ENCODE data around the gene EFHD2. TPM values are rescaled to one million over a fixed set of nuclear protein-coding genes. Genes with fewer than 3 reads are reported as not detected.

Gene EFHD2
- total RNA-seq, 1 experiment from 2014 or later = 90.8 TPM

DNA sequence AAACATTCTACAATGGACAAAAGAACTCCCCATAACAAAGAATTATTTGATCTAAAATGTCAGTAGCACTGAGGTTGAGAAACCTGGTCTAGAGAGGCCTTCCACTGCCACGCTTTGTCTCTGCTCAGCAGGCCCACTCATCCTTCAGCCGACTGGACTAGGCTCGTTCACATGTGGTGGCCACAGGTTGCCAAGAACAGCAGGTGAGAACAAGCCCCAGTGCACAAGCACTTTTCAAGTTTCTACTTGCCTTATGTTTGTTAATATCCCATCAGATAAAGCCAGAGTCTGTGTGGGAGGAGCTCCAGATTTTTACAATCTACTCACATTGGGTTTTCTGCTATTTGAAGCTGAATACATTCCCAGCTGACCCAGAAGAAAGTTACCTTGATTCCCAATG is 9.1 kb upstream of the EFHD2 start:
- Histone ChIP-seq H3K36me3 (ENCODE audit: control insufficient read depth, insufficient read depth, low read length) (no peaks in the 10 kb centered on the region), H3K9me3 (ENCODE audit: control insufficient read depth, insufficient read depth, low read depth, low read length) (peaks cover 7% of the 10 kb centered on the region; the same call in 1 of the 2 replicates), H3K4me3 (ENCODE audit: low read depth in 2 of 2, low read length in 2 of 2) (no peak overlapping the region), H3K27ac (ENCODE audit: low read length) (no peak overlapping the region), H3K4me1 (ENCODE audit: control insufficient read depth, insufficient read depth, low read length) (0 out of 2 replicates have a peak, but pooled peaks cover 3% of the 10 kb centered on the region), H3K27me3 (ENCODE audit: control insufficient read depth, insufficient read depth, low read length) (no peaks in the 10 kb centered on the region)
- no TSS peak for BruUV-seq (replicated peaks)
- ChIA-PET POLR2A (no interaction called here), CTCF (no interaction called here)
- TF ChIP-seq REST (IDR thresholded peaks at IDR 0.05; ENCODE audit: insufficient read depth in 1 of 2, low read depth in 2 of 2, low read length in 1 of 2) (no peak), SIN3A (IDR thresholded peaks at IDR 0.05; ENCODE audit: borderline replicate concordance, insufficient read depth, low read depth, low read length) (no peak), POLR2AphosphoS5 (IDR thresholded peaks at IDR 0.05; ENCODE audit: low read depth, low read length) (no peak), TCF7L2 (IDR thresholded peaks at IDR 0.05; ENCODE audit: low read depth, low read length) (no peak), CTCF (IDR thresholded peaks at IDR 0.05) (no peak)
- intact Hi-C loops (cut with micrococcal nuclease; ENCODE audit: unreplicated experiment) = no loop called here
- ATAC-seq (no peak), DNase-seq (ENCODE audit: low read depth, low spot score) (no peak)
- in situ Hi-C loops (cut with HindIII; ENCODE audit: low pct_unique_long_range_greater_than_20kb, low sequenced_read_pairs) = no loop called here

- POLR2A ChIA-PET = no interaction called here
- CTCF ChIA-PET = no interaction called here
- intact Hi-C loops (cut with micrococcal nuclease; ENCODE audit: unreplicated experiment) (no loop called here), in situ Hi-C loops (cut with HindIII; ENCODE audit: low pct_unique_long_range_greater_than_20kb, low sequenced_read_pairs) (no loop called here)
- Histone ChIP-seq H3K27ac (ENCODE audit: low read length) (no peak overlapping the region), H3K36me3 (ENCODE audit: control insufficient read depth, insufficient read depth, low read length) (no peaks in the 10 kb centered on the region), H3K27me3 (ENCODE audit: control insufficient read depth, insufficient read depth, low read length) (no peaks in the 10 kb centered on the region), H3K4me3 (ENCODE audit: low read depth in 2 of 2, low read length in 2 of 2) (no peak overlapping the region), H3K4me1 (ENCODE audit: control insufficient read depth, insufficient read depth, low read length) (0 out of 2 replicates have a peak, but pooled peaks cover 3% of the 10 kb centered on the region), H3K9me3 (ENCODE audit: control insufficient read depth, insufficient read depth, low read depth, low read length) (peaks cover 7% of the 10 kb centered on the region; the same call in 1 of the 2 replicates)
- DNase-seq (ENCODE audit: low read depth, low spot score) = no peak
- ATAC-seq = no peak
- BruUV-seq (replicated peaks) = no TSS peak
- TF ChIP-seq TCF7L2 (IDR thresholded peaks at IDR 0.05; ENCODE audit: low read depth, low read length) (no peak), CTCF (IDR thresholded peaks at IDR 0.05) (no peak), POLR2AphosphoS5 (IDR thresholded peaks at IDR 0.05; ENCODE audit: low read depth, low read length) (no peak), REST (IDR thresholded peaks at IDR 0.05; ENCODE audit: insufficient read depth in 1 of 2, low read depth in 2 of 2, low read length in 1 of 2) (no peak), SIN3A (IDR thresholded peaks at IDR 0.05; ENCODE audit: borderline replicate concordance, insufficient read depth, low read depth, low read length) (no peak)
Observed at GRCh38 chr1:15401391-15402055, 8.2 kb upstream of the EFHD2 start.
